D341Med (cell line): ENCODE results near the gene FMNL2.

Experiments used
- DNase-seq: peaks from one replicate; pipeline ENCODE4 v3.0.0; 2012; ENCODE audit warnings: low spot score

FMNL2 gene

GRCh38 chr2:152446213-152446612, 111.2 kb downstream of the FMNL2 start:
- DNase-seq: no peak

- DNase-seq: no peak
Observed at GRCh38 chr2:152447897-152448296, 112.9 kb downstream of the FMNL2 start.

GRCh38 chr2:152448606-152449005, 113.6 kb downstream of the FMNL2 start:
- no peak for DNase-seq

GRCh38 chr2:152449578-152449977, 114.6 kb downstream of the FMNL2 start:
- no peak for DNase-seq

- DNase-seq: no peak
Observed at GRCh38 chr2:152450176-152450575, 115.2 kb downstream of the FMNL2 start.

- DNase-seq: no peak
Observed at GRCh38 chr2:152452256-152452973, 117.4 kb downstream of the FMNL2 start.

GRCh38 chr2:152453129-152453911, 118.3 kb downstream of the FMNL2 start:
- DNase-seq: no peak

- DNase-seq: no peak
Observed at GRCh38 chr2:152454371-152454770, 119.4 kb downstream of the FMNL2 start.

GRCh38 chr2:152454960-152455359, 120.0 kb downstream of the FMNL2 start:
- no peak for DNase-seq

GRCh38 chr2:152455738-152456137, 120.8 kb downstream of the FMNL2 start:
- DNase-seq: no peak

GRCh38 chr2:152456262-152456661, 121.3 kb downstream of the FMNL2 start:
- no peak for DNase-seq

- DNase-seq: no peak
Observed at GRCh38 chr2:152458441-152458940, 123.5 kb downstream of the FMNL2 start.

- no peak for DNase-seq
Observed at GRCh38 chr2:152459091-152459490, 124.1 kb downstream of the FMNL2 start.

- no peak for DNase-seq
Observed at GRCh38 chr2:152460567-152460966, 125.6 kb downstream of the FMNL2 start.

GRCh38 chr2:152462120-152462519, 127.1 kb downstream of the FMNL2 start:
- no peak for DNase-seq

- DNase-seq: no peak
Observed at GRCh38 chr2:152462779-152463178, 127.8 kb downstream of the FMNL2 start.

GRCh38 chr2:152464851-152465470, 130.0 kb downstream of the FMNL2 start:
- peak; percentile 25 for DNase-seq

- peak; percentile 63 for DNase-seq
Observed at GRCh38 chr2:152465541-152465940, 130.6 kb downstream of the FMNL2 start.

- DNase-seq: no peak
Observed at GRCh38 chr2:152466041-152466440, 131.1 kb downstream of the FMNL2 start.

GRCh38 chr2:152466980-152467676, 132.2 kb downstream of the FMNL2 start:
- no peak for DNase-seq

- no peak for DNase-seq
Observed at GRCh38 chr2:152467677-152468410, 132.9 kb downstream of the FMNL2 start.
